Thoracic aorta (tissue), 2 donors: ENCODE data around the gene WNT7B. TPM values are rescaled to one million over a fixed set of nuclear protein-coding genes. Genes with fewer than 3 reads are reported as not detected.

ENCODE experiments used
- ATAC-seq: fragments of 150-250 bp; one replicate; pipeline ENCODE4 v1.8.0; 2017; ENCODE audit warnings: low read depth; ENCODE audit not compliant: insufficient number of reproducible peaks, low FRiP score
- DNase-seq: peaks from one replicate; pipeline ENCODE4 v3.0.0-alpha.2; 2020; ENCODE audit warnings: low spot score
- H3K27ac ChIP-seq, 2 donors: fragments of 200-600 bp; sonication (generic); 1 replicate in 1 of 2; 2 replicates in 1 of 2; pipeline ENCODE4 v1.5.1; 2016; ENCODE audit warnings: mild to moderate bottlenecking in 2 of 2, moderate library complexity in 2 of 2
- H3K27me3 ChIP-seq: fragments of 200-600 bp; sonication (generic); replicated peaks from 2 replicates; pipeline ENCODE4 v1.6.0; 2016; ENCODE audit warnings: mild to moderate bottlenecking; ENCODE audit not compliant: insufficient read depth
- H3K36me3 ChIP-seq: fragments of 200-600 bp; sonication (generic); one replicate; pipeline ENCODE4 v1.5.1; 2016
- H3K4me1 ChIP-seq, 2 donors: fragments of 200-600 bp; sonication (generic); 1 replicate in 1 of 2; 2 replicates in 1 of 2; pipeline versions ENCODE4 v1.5.1 to v1.6.0; 2016; ENCODE audit warnings: low read depth in 2 of 2, mild to moderate bottlenecking in 1 of 2; ENCODE audit not compliant: control insufficient read depth in 1 of 2
- H3K4me3 ChIP-seq: fragments of 200-600 bp; sonication (generic); 2 replicates; pipeline ENCODE4 v1.5.1; 2016; ENCODE audit warnings: mild to moderate bottlenecking
- H3K9me3 ChIP-seq: fragments of 200-600 bp; sonication (generic); 2 replicates; pipeline ENCODE4 v1.5.1; 2016
- CTCF ChIP-seq: fragments of 200-600 bp; sonication (generic); IDR thresholded peaks from one replicate; pipeline ENCODE4 v1.5.1; 2019; ENCODE audit warnings: antibody characterized with exemption
- total RNA-seq, 2 donors: library from RNA; depleted of rRNA; stranded (reverse); fragments of >200 nt; gene quantifications; one replicate each; pipeline versions ENCODE4 v1.1.0 to v1.2.3, GENCODE V29; 2016

WNT7B gene
- total RNA-seq, 2 donors from 2014 or later: not detected

DNA sequence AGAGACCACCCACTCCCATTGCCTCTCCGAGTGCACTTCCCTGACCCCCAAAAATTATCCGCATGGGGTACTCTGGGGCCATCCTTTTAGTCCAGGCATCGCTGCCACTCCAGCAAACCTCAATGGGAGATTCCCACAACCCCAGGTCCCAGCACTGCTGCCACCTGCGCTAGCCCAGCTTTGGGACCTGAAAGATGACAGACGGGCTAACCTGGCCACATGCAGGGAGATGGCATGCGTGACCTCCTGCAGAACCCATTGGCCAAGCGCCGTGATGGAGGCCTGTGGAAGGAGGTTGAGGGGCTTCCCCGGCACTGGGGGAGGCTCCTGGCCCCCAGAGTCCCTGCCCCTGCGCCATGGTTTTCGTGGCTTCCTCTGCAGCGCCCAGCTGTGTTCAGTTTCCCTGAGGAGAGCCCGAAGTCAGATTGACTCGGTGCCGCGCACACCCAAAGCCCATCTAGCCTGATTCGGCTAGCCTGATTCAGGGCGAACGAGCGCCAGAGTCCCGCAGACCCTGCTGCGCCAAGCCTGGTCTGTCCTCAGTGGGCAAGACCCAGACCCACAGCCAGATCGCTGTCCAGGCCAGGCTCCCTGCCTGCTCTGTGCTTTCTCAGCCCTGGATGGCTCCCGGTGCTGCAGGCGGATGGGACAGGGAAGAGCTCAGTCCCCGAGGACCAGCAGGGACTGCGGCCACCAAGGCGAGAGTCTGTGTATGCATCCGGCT, 751 bp upstream of the WNT7B start:
- no peak for TF ChIP-seq CTCF
- ATAC-seq: no peak
- no peak overlapping the region for H3K27ac ChIP-seq
- DNase-seq: no peak
- H3K36me3 ChIP-seq: no peaks in the 10 kb centered on the region
- H3K4me3 ChIP-seq: no peak overlapping the region
- peaks cover 0 to 29% of the 10 kb centered on the region in 2 donors for H3K4me1 ChIP-seq
- peaks cover 11% of the 10 kb centered on the region for H3K27me3 ChIP-seq
- H3K9me3 ChIP-seq: no peaks in the 10 kb centered on the region

- Histone ChIP-seq H3K27ac (no peak overlapping the region), H3K36me3 (no peaks in the 10 kb centered on the region), H3K27me3 (peaks cover 13% of the 10 kb centered on the region), H3K9me3 (no peaks in the 10 kb centered on the region), H3K4me1 (peaks cover 4 to 34% of the 10 kb centered on the region in 2 donors), H3K4me3 (peak overlapping the region; percentile 62)
- no peak for TF ChIP-seq CTCF
- DNase-seq (no peak), ATAC-seq (no peak)
Observed at GRCh38 chr22:45976254-45977002, 534 bp downstream of the WNT7B start.

GRCh38 chr22:45975164-45976161, 1.5 kb downstream of the WNT7B start:
- Histone ChIP-seq H3K27ac (no peak overlapping the region), H3K27me3 (peaks cover 22% of the 10 kb centered on the region), H3K4me3 (no peak overlapping the region), H3K9me3 (no peaks in the 10 kb centered on the region), H3K36me3 (no peaks in the 10 kb centered on the region), H3K4me1 (peaks cover 14 to 44% of the 10 kb centered on the region in 2 donors)
- no peak for DNase-seq
- TF ChIP-seq CTCF: no peak
- no peak for ATAC-seq

DNA sequence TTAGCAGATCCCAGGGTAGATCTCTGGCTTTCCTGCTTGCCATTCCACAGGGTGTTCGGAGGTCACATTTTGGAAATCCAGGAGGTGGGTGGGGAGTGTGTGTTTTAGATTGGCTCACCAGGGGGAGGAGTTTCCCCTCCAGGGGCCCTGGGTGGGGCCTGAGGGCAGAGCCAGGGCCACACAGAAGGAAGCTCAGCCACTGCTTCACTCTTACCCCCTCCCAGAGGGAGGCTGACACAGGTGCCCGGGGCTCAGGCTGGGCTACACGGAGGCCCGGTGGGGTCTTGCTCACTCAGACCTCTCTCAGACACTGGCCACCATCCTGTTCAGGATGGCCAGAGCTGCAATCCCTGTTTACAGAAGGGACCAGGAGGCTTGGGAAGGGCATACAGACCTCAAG, 2.5 kb downstream of the WNT7B start:
- Histone ChIP-seq H3K4me1 (peaks cover 14 to 46% of the 10 kb centered on the region in 2 donors), H3K36me3 (no peaks in the 10 kb centered on the region), H3K4me3 (no peak overlapping the region), H3K9me3 (no peaks in the 10 kb centered on the region), H3K27ac (no peak overlapping the region), H3K27me3 (peaks cover 27% of the 10 kb centered on the region)
- no peak for DNase-seq
- ATAC-seq: no peak
- TF ChIP-seq CTCF: no peak
